HG02870 (cell line): Measurements from ENCODE around the gene GOLGA8R.
"Not testable (repeated sequence)": the region's sequence is repeated elsewhere in the genome, so short reads cannot be mapped to it uniquely, and the experiment has no call there.

Experiments
- ATAC-seq: cut with Tn5 transposase; IDR thresholded peaks from one replicate; pipeline ENCODE4 v1.9.1; 2021; ENCODE audit warnings: mild to moderate bottlenecking, moderate library complexity; ENCODE audit not compliant: unreplicated experiment

Gene GOLGA8R

GRCh38 chr15:30414160-30414559 lies at the start of gene GOLGA8R:
TSS of gene GOLGA8R (minus strand) at chr15:30414260. CDS start at chr15:30414162, 98 bp downstream.
- ATAC-seq: not testable (repeated sequence)

- ATAC-seq: not testable (repeated sequence)
Measured at GRCh38 chr15:30463849-30464248, 49.8 kb upstream of the GOLGA8R start.

- not testable (repeated sequence) for ATAC-seq
Measured at GRCh38 chr15:30462176-30462575, 48.1 kb upstream of the GOLGA8R start.

DNA sequence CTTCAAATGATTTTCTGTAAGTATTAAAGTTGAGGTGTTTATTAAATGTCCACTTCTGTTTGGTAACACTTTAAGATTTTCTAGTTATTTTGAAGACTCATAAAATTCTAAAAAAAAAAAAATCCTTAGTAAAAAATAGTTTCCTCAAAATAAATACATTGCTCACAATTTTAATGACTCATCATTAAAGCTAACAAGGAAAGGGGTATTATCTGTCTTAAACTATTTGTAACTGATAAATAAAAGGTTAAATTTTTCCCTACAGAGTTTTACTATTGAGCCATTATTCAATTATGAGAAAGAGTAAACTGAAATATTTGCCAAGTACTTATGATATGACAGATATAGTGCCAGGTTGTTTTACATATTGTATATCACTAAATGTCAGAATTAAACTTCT lies 38.6 kb upstream of the GOLGA8R start:
- not testable (repeated sequence) for ATAC-seq

GRCh38 chr15:30438348-30438747 lies 24.3 kb upstream of the GOLGA8R start:
- not testable (repeated sequence) for ATAC-seq

- not testable (repeated sequence) for ATAC-seq
Measured at GRCh38 chr15:30435878-30436277, 21.8 kb upstream of the GOLGA8R start.

GRCh38 chr15:30420723-30421122 lies 6.7 kb upstream of the GOLGA8R start:
- ATAC-seq: not testable (repeated sequence)

DNA sequence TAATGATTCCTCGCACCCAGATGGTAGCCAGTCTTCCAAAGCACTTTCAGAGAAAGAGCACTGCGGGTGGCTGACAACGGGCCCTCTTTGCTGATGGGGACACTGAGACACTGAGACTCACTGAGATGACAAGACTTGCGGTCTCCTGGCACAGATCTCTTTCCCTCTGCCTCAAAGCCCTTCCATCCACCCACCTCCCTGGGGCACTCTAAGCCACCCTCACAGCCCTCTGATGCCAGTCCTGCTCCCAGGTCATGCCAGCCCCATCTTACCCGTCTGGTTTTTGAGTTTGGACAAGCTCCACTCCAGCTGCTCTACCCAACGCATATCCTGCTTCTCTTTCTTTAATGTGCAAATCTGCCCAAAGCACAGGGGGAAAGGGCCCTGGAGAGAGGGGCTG lies 6.4 kb downstream of the GOLGA8R start:
- ATAC-seq: not testable (repeated sequence)

- not testable (repeated sequence) for ATAC-seq
Measured at GRCh38 chr15:30398988-30399387, 15.1 kb downstream of the GOLGA8R start.

DNA sequence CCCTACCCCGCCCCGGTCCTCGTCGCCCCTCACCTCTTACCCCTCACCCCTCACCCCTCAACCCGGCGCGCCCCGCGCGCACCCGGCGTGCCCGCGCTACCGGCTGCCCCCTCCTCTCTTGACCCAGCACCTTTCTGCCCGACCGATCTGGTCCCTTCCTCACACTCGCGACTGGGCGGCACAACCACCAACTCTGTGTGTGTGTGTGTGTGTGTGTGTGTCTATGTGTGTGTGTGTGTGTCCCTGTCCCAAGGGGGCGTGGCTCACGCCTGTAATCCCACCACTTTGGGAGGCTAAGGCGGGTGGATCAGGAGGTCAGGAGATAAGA lies 20.4 kb downstream of the GOLGA8R start:
- ATAC-seq: not testable (repeated sequence)

GRCh38 chr15:30392766-30393663 lies 21.0 kb downstream of the GOLGA8R start, which contains the start of gene CHRFAM7A:
TSS of gene CHRFAM7A (minus strand) at chr15:30393540. CDS start at chr15:30383351, 10,189 bp downstream.
- not testable (repeated sequence) for ATAC-seq

- ATAC-seq: not testable (repeated sequence)
Measured at GRCh38 chr15:30386318-30386887, 27.7 kb downstream of the GOLGA8R start.

DNA sequence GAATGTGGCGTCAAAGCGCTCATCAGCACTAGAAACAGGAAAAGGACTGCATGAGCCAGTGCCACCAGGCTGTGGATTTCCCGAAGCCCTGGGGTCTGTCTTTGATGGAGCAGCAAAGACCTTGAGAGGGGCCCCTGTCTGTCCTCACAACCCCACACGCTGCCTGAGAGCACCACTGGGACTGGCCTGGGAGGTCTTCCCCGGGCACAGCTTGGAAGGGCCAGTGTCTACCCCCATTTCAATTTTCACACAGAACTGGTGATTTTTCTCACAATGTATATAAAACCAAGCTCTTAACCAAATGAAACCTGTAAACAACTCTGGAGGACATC lies 37.0 kb downstream of the GOLGA8R start:
- not testable (repeated sequence) for ATAC-seq

DNA sequence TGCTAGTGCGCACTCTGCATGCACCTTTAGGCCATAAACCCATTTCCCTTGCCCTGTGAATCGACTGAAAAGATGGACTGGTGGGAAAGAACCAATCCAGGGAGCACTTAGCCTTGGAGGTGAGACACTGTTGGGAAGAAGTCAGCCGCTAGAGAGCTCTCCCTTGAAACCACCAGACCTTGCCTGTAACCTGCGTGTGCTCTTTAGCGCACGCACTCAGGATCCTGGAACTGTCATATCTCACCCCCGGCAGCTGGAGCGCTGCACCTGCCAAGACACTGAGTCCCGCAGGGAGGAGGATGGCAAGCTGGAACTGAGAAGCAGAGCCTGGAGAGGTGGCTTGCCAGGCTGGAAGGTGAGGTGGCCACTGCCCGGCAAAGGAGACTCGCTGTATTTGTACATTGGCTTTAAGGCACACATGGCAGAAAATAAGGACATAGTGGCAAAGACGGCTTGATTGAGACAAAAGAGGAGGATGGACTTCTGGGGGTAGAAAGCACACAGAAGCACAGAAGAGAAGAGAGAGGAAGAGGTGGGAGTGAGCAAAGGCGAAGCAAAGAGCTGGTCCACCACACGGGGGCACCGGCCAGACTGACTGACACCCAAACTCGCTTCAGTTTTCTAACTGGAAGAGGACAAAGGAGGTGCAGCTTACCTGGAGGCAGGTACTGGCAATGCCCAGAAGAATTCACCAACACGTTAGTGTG lies 37.5 kb downstream of the GOLGA8R start:
- ATAC-seq: not testable (repeated sequence)

GRCh38 chr15:30375872-30376271 lies 38.2 kb downstream of the GOLGA8R start:
- ATAC-seq: not testable (repeated sequence)

- ATAC-seq: not testable (repeated sequence)
Measured at GRCh38 chr15:30374862-30375261, 39.2 kb downstream of the GOLGA8R start.

GRCh38 chr15:30368271-30368670 lies 45.8 kb downstream of the GOLGA8R start:
- not testable (repeated sequence) for ATAC-seq

- ATAC-seq: not testable (repeated sequence)
Measured at GRCh38 chr15:30367246-30367645, 46.8 kb downstream of the GOLGA8R start.

- ATAC-seq: not testable (repeated sequence)
Measured at GRCh38 chr15:30361404-30361803, 52.7 kb downstream of the GOLGA8R start.

- ATAC-seq: not testable (repeated sequence)
Measured at GRCh38 chr15:30360990-30361389, 53.1 kb downstream of the GOLGA8R start.

GRCh38 chr15:30355043-30355442 lies 59.0 kb downstream of the GOLGA8R start:
- ATAC-seq: not testable (repeated sequence)
